T-helper 1 cell treated with Interleukin-12 subunit alpha and Interleukin-12 subunit beta and Interleukin-4 antibody, amounts not matched to agents 30 μg/mL and 1 μg/mL, for 36 hours (primary cell): Measurements from ENCODE around the gene NKX2-3.
A peak's percentile ranks its signal among the peaks of the same experiment; 100 is the strongest.

Experiments
- H3K27ac Mint-ChIP-seq: one replicate; pipeline ENCODE4 v1.8.0; 2021; ENCODE audit warnings: mild to moderate bottlenecking, mixed read lengths
- H3K27me3 Mint-ChIP-seq: one replicate; pipeline ENCODE4 v1.8.0; 2021; ENCODE audit warnings: low read depth, mixed read lengths
- H3K36me3 Mint-ChIP-seq: one replicate; pipeline ENCODE4 v1.8.0; 2021; ENCODE audit warnings: low read depth, mixed read lengths
- H3K4me1 Mint-ChIP-seq: one replicate; pipeline ENCODE4 v1.8.0; 2021; ENCODE audit warnings: low read depth, mixed read lengths
- H3K4me3 Mint-ChIP-seq: one replicate; pipeline ENCODE4 v1.8.0; 2021; ENCODE audit warnings: mild to moderate bottlenecking, moderate library complexity, mixed read lengths
- H3K9me3 Mint-ChIP-seq: one replicate; pipeline ENCODE4 v1.8.0; 2021; ENCODE audit warnings: mixed read lengths

NKX2-3 gene

DNA sequence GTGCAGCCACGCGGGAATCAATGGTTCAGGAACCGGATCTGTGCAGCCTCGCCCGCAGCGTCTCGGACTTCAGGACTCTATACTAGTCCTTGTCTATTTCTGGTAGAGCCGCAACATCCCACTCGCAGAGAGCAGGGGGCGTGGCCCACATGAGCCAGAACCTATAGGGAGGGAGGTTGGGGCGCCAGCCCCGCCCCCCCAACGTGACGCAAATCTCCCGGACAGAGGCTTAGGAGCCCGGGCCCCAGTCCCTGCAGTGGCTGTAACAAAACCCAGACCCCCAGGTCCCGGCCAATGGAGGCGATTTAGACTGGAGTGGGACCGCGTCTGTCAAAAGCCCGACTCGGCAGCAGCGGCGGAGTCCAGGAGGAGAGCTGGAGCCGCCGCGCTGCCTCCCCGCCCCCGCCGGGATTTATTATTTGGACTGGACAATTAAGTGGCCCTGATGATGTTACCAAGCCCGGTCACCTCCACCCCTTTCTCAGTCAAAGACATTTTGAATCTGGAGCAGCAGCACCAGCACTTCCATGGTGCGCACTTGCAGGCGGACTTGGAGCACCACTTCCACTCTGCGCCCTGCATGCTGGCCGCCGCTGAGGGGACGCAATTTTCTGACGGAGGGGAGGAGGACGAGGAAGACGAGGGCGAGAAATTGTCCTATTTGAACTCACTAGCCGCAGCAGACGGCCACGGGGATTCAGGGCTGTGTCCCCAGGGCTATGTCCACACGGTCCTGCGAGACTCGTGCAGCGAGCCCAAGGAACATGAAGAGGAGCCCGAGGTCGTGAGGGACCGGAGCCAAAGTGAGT lies at the start of gene NKX2-3:
Gene NKX2-3 (plus strand): TSS at position 256 of the 809 bp plus-strand sequence. CDS start 190 bp downstream, at position 446.
- H3K27ac Mint-ChIP-seq: peak within 1 kb of the TSS; percentile 68
- H3K4me1 Mint-ChIP-seq: peaks cover 22% of the 10 kb centered on the region
- peaks cover 9% of the 10 kb centered on the region for H3K36me3 Mint-ChIP-seq
- H3K27me3 Mint-ChIP-seq: peaks cover 94% of the 10 kb centered on the region
- H3K9me3 Mint-ChIP-seq: peaks cover 3% of the 10 kb centered on the region
- peak within 1 kb of the TSS; percentile 7 for H3K4me3 Mint-ChIP-seq

DNA sequence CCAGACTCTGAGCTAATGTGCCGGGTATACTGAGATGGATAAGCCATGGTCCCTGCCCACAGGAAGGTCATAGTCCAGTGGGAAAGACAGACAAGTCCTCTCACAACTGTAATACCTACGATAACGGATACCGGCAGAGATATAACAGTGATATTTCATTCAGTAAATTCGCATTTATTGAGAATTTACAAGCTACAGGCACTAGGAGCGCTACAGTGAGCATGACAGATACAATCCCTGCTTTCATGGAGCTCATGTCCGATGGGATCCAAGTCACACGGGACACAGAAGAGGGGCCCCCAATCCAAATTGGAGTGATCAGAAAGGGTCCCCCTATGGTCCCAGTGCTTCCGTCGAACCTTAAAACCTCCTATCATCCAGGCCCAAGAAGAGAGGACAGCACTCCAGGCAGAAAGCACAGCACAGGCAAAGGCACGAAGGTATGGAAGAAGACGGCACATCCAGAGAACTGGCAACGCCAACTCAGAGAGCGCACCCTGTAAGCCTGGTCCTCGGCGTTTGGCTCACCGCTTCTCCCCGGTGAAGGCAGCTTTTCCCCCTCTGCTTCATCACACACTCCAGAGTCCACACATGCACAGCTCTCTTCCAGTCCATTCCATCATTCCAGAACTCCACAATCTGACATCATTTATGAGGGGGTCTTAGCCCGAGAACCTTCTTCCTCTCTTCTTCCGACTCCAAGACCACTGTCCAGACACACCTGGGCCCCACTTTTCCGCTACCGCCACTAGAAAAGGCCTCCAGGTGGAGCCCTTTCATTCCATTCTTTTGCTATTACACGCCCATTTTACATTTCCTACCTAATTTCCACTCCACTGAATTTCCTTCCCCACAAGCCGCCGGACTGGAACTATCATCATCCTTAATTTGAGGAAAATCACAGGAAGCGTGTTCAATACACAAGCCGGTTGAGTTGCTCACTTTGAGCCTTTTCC lies 47.8 kb upstream of the NKX2-3 start:
- H3K4me1 Mint-ChIP-seq: no peaks in the 10 kb centered on the region
- H3K27ac Mint-ChIP-seq: no peak overlapping the region
- H3K9me3 Mint-ChIP-seq: no peaks in the 10 kb centered on the region
- no peaks in the 10 kb centered on the region for H3K36me3 Mint-ChIP-seq
- H3K27me3 Mint-ChIP-seq: peaks cover 21% of the 10 kb centered on the region
- no peak overlapping the region for H3K4me3 Mint-ChIP-seq

DNA sequence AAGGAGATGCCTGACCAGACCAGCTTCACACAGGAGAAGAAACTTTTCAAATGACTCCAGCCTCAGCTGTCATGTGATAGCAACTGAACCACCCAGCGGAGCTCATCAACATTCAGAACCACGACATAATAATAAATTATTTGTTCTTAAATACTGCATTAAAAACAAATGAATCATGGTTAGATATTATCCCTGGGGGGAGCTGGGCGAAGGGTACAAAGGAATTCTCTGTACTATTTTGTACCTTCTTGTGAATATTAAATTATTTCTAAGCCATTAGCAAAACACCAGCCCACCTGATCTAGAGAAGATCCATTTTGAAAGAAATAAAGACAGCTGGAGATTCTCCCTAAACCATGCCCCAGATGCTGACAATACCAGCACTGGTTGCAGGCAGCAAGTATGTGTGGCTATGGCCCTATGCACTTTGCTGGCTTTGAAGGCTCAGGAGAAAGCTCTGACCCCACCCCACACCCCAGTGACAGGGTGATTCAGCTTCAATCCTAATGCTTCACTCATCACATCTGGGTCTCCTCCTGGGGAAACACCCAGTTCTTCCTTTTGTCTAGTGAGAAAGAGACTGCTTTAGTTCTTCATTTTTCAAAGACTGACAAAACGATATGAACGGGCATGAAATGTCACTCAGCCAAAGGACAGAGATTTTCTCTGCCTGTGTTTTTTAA lies 45.5 kb upstream of the NKX2-3 start:
- no peak overlapping the region for H3K27ac Mint-ChIP-seq
- no peak overlapping the region for H3K4me3 Mint-ChIP-seq
- peaks cover 36% of the 10 kb centered on the region for H3K27me3 Mint-ChIP-seq
- H3K9me3 Mint-ChIP-seq: no peaks in the 10 kb centered on the region
- no peaks in the 10 kb centered on the region for H3K36me3 Mint-ChIP-seq
- H3K4me1 Mint-ChIP-seq: no peaks in the 10 kb centered on the region

DNA sequence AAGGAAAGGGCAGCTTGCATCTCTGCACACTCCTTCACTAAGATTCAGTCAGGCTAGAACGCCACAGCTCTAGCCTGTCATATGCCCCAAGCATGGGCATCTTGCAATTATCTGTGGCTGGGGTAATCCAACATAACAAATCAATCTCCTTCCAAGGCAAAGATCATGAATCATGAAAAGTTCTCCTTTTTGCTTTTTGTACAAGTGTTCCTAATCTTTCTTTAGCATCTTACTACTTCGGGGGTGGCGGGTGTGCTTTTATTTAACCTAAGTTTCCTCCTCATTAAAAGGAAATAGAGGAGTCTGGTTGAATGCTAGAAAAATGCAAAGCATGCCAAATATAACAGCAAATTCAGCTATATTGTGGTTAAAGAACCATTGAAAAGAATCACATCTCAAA lies 43.5 kb upstream of the NKX2-3 start:
- Mint-ChIP-seq H3K4me3 (no peak overlapping the region), H3K27ac (no peak overlapping the region), H3K4me1 (no peaks in the 10 kb centered on the region), H3K9me3 (no peaks in the 10 kb centered on the region), H3K27me3 (peaks cover 36% of the 10 kb centered on the region), H3K36me3 (no peaks in the 10 kb centered on the region)

DNA sequence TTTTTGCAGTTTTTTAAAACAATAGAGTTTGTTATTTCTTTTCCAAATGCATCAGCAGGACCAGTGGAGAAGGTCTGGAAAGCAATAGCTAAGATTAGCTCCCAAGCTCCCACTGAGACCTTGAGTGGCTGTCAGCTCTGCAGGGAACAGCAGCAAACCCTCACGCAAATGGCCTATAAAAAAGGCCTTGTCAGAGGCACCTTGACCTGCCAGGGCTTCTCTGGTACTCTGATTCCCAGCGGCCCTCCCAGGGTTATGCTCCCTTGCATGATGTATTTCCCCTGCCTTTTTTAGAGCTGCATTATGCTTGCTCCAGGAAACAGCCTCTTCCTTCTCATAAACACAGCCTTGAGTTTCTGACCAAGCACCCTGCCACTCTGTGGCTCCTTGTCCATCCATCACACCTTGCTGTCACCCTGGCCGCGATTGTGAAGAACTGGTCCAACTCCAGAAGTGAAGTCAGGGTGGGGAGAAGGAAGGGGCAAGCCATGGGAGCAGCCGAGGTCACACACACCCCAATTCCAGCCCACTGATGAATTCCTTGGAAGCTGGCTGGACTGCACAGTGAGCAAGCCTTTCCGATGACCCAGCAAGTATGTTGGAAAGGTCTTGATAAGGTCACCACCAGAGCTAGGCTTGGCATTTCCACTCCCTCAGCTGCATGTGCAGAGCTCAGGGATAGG lies 35.3 kb upstream of the NKX2-3 start:
- Mint-ChIP-seq H3K27me3 (peaks cover 7% of the 10 kb centered on the region), H3K9me3 (no peaks in the 10 kb centered on the region), H3K4me3 (no peak overlapping the region), H3K27ac (no peak overlapping the region), H3K4me1 (no peaks in the 10 kb centered on the region), H3K36me3 (no peaks in the 10 kb centered on the region)

DNA sequence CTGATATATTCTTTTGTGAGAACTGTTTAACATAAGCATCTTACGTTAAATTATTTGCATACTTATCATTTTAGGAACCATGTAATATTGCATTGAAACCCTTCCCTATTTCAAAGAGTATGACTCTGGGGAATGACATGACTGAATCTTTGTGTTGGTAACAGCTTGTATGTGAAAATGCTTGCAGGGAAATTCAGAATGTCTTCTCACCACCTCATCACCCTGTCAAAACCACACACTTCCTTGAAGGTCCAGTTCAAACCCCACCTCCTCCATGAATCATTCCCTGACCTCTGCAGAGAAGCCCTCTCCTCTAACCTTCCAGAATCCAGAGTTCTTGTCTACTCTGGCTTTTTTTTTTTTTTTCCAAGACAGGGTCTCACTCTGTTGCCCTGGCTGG lies 26.3 kb upstream of the NKX2-3 start:
- peaks cover 14% of the 10 kb centered on the region for H3K27me3 Mint-ChIP-seq
- no peaks in the 10 kb centered on the region for H3K4me1 Mint-ChIP-seq
- H3K27ac Mint-ChIP-seq: no peak overlapping the region

DNA sequence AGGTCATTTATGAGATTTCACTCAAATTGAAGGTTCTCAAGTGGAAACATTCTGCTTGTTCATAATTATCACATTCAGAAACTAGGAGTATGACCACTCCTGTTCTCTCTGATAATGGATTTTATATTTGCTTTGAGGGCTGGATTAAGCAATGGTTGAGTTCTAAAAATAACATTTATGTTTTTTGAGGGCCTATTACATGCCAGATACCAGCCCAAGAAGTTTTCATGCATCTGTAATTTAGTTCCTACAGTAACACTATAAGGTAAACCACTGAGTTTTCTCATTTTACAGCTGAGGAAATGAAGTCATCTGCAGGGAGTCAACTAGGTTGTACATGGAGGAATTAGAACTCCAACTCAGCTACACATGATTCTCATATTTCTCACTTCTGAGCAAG lies 25.5 kb upstream of the NKX2-3 start:
- peaks cover 16% of the 10 kb centered on the region for H3K27me3 Mint-ChIP-seq
- H3K4me1 Mint-ChIP-seq: no peaks in the 10 kb centered on the region
- no peak overlapping the region for H3K27ac Mint-ChIP-seq
- no peaks in the 10 kb centered on the region for H3K36me3 Mint-ChIP-seq
- no peak overlapping the region for H3K4me3 Mint-ChIP-seq
- no peaks in the 10 kb centered on the region for H3K9me3 Mint-ChIP-seq

More for the DNA sequence above, 26.3 kb upstream of the NKX2-3 start:
- Mint-ChIP-seq H3K4me3 (no peak overlapping the region), H3K9me3 (no peaks in the 10 kb centered on the region), H3K36me3 (no peaks in the 10 kb centered on the region)

DNA sequence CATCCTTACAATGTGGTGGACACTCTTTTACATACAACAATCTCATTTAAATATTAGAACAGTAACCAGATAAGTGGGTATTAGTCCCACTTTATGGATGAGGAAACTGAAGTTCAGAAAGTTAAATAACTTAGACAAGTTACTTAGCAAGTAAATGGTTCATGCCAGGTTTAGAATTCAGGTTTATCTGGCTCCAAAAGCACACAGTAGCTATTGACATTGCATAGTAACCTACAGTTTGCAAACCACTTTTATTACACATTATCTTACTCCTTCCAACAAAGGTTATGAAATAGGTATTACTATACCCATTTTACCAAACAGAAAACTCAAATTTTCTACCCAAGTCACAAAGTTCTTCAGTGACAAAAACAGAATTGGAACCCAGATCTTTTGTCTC lies 19.7 kb upstream of the NKX2-3 start:
- Mint-ChIP-seq H3K9me3 (no peaks in the 10 kb centered on the region), H3K36me3 (no peaks in the 10 kb centered on the region), H3K27ac (no peak overlapping the region), H3K27me3 (peaks cover 35% of the 10 kb centered on the region), H3K4me3 (no peak overlapping the region), H3K4me1 (no peaks in the 10 kb centered on the region)

DNA sequence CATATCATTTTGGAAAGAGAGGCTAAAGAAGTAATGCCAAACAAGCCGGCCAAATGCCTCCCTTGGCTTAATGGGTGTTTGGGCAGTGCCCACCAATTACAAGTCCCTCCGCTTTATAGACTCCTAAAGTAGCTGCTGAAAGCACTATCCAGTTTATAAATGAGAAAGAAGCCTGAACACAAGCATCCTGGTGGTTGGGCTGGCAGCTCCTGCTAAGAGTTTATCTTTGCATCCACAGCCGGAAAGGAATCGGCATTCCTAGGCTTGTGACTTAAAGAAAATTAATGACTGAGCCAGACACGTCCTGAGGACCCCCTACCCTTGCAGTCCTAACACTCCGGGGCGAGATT lies 13.1 kb upstream of the NKX2-3 start:
- Mint-ChIP-seq H3K27me3 (peaks cover 67% of the 10 kb centered on the region), H3K4me3 (no peak overlapping the region), H3K4me1 (peaks cover 3% of the 10 kb centered on the region), H3K9me3 (no peaks in the 10 kb centered on the region), H3K36me3 (no peaks in the 10 kb centered on the region), H3K27ac (no peak overlapping the region)

DNA sequence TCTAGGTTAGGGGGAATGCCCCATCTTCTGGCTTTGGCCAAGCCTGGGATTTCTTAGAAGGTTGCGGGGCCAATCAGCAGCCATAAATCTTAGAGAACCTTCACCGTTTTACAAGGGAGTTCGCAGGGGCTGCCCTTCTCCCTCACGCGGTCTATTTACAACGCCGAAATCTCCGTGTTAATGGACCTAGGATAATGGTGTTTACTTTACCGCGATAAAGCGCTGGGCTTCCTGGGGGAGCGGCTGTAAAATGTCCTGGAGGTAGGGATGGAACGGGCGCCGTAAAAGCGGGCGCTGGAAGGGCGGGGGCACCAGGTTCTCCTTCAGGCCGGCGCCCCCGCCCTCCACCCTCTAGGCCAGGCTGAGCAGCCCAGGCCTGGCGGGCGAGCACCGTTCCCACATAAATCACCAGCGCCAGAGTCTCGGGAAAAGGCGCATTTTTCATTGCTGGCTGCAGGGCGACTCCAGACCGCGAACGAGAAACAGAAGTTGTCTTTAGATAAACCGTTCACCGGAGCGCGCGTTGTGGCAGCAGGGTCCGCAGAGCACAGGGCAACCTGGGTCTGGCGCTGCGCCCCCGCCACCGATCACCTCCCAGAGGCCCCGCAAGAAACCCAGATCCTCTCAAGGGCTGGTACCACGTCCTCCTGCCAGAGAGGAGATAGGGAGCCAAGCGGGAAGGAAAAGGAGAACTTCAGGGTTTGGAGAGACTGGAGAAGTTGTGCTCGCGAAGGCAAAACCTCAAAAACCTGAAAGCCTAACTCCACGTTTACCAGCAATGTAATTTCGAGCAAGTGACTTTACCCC lies 12.5 kb upstream of the NKX2-3 start:
- H3K9me3 Mint-ChIP-seq: no peaks in the 10 kb centered on the region

DNA sequence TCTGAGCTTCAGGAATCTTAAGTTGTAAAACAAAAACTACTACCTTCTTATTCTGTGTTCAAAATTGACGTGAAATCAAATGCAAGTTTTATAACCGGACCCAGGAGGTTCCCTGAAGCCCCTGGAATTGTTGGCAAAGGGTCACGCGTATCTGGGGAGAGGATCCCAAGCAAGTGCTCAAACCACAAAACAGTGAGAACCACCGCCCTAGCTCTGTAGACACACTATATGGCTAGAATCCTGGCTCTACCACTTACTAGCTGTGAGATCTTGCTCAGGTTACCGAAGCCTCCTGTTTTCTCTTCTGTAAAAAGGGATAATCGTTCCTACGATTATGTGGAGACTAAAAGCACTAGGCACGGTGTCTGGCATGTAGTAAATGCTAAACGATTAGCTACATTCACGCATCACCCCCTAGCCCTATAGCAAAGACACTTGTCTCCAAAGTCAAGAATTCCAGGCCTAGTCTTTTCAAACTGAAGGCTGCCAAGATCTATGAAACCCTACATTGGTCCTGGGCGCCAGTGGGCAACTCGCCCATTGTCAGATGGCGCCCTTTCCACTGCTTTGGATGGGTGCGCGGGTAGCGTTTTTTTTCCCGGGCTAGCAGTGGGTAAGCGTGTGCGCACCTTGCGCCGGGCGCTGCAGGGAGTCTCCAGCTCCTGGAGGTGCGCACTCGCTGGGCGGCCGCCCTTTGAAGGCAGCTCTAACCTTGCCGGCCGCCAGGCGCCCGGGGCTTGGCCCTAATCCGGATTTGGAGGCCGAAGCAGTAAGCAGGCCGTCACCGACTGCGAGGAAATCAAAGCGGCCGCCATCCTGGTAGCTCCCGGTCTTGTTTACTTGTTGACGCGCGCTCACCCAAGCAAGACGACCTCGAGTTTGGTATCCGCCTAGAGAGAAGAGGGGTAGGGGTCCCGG lies 11.6 kb upstream of the NKX2-3 start:
- no peaks in the 10 kb centered on the region for H3K9me3 Mint-ChIP-seq
- no peaks in the 10 kb centered on the region for H3K36me3 Mint-ChIP-seq
- no peak overlapping the region for H3K27ac Mint-ChIP-seq
- no peak overlapping the region for H3K4me3 Mint-ChIP-seq
- peaks cover 3% of the 10 kb centered on the region for H3K4me1 Mint-ChIP-seq
- H3K27me3 Mint-ChIP-seq: peaks cover 76% of the 10 kb centered on the region

More for the DNA sequence above, 12.5 kb upstream of the NKX2-3 start:
- Mint-ChIP-seq H3K27me3 (peaks cover 70% of the 10 kb centered on the region), H3K4me1 (peaks cover 3% of the 10 kb centered on the region), H3K36me3 (no peaks in the 10 kb centered on the region), H3K27ac (no peak overlapping the region), H3K4me3 (no peak overlapping the region)

DNA sequence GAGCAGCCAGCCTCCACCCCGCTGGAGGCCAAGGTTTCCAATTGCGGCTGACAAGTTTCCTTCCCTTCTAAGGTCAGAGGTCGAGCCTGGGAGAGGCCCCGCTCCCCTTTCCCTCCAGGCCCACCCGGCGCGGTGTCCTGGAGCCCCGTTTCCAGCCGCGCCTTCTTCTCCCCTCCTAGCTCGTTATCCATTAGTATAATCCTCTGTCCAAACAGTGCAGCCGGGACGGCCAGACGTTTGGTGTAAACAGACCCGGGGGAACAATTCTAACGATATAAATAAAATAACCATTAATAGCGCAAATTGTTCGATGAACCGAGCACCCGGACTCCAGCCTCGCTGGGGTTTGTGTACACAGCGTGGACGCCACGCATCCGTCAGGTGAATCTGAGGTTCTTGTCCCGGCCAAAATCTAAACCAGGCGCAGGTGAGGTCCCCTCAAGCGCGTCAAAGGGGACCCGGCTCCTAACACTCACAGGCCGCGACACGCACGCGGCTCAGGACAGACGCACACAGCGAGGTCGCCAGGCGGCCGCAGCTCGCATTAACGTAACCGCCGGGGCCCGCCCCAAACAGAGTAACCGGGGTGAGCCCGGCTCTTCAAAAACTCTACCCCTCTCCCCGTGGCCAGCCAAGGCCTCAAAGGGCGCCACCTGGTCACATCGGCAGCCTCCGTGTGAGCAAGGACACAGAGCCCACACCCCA lies 10.8 kb upstream of the NKX2-3 start:
- no peak overlapping the region for H3K4me3 Mint-ChIP-seq

More for the DNA sequence above, 10.8 kb upstream of the NKX2-3 start:
- Mint-ChIP-seq H3K4me1 (peaks cover 3% of the 10 kb centered on the region), H3K36me3 (no peaks in the 10 kb centered on the region), H3K27ac (no peak overlapping the region), H3K27me3 (peaks cover 81% of the 10 kb centered on the region), H3K9me3 (no peaks in the 10 kb centered on the region)
